Measurements from ENCODE around the gene RBMXL3.

The RBMXL3 gene

GRCh38 chrX:115233497-115234455 lies 44.6 kb downstream of the RBMXL3 start, which contains the start of gene LRCH2:
Gene LRCH2, minus strand, starts transcription at chrX:115234096. Its CDS starts 55 bp downstream, at chrX:115234041.
- no peak within 1 kb of the TSS for H3K4me2 ChIP-seq (ENCODE audit: low read length)
- H3K27ac ChIP-seq (ENCODE audit: low read depth, low read length, poor library complexity, severe bottlenecking): no peak within 1 kb of the TSS
- H3K4me3 ChIP-seq (ENCODE audit: low read depth, low read length, poor library complexity, severe bottlenecking): no peak within 1 kb of the TSS

GRCh38 chrX:115234461-115234860 lies 45.3 kb downstream of the RBMXL3 start:
- H3K9ac ChIP-seq (ENCODE audit: low read length): no peak overlapping the region
- no peaks in the 10 kb centered on the region for H3K27me3 ChIP-seq (ENCODE audit: insufficient read depth, low read length)
- H3K9me3 ChIP-seq (ENCODE audit: low read length): no peaks in the 10 kb centered on the region
- H3K9me2 ChIP-seq (ENCODE audit: low read depth, low read length): no peaks in the 10 kb centered on the region
- no peaks in the 10 kb centered on the region for H3K4me1 ChIP-seq (ENCODE audit: insufficient read depth, low read length, severe bottlenecking)
- no peaks in the 10 kb centered on the region for H3K36me3 ChIP-seq (ENCODE audit: insufficient read depth, low read length)
- H3K79me2 ChIP-seq (ENCODE audit: insufficient read depth, low read length): no peaks in the 10 kb centered on the region
- TF ChIP-seq EZH2 (IDR thresholded peaks at IDR 0.05; ENCODE audit: borderline replicate concordance, low read length) (no peak), CTCF (IDR thresholded peaks at IDR 0.05; ENCODE audit: low read length) (no peak)
- no peaks in the 10 kb centered on the region for H4K20me1 ChIP-seq (ENCODE audit: insufficient read depth, low read length)
- H2AFZ ChIP-seq (ENCODE audit: low read length): no peak overlapping the region
- no peak overlapping the region for H3K4me2 ChIP-seq (ENCODE audit: low read length)
- H3K27ac ChIP-seq (ENCODE audit: low read depth, low read length, poor library complexity, severe bottlenecking): no peak overlapping the region
- no peaks in the 10 kb centered on the region for H3F3A ChIP-seq (ENCODE audit: insufficient read depth, low read length)
- no peak overlapping the region for H3K4me3 ChIP-seq (ENCODE audit: low read depth, low read length, poor library complexity, severe bottlenecking)

More at GRCh38 chrX:115233497-115234455, 44.6 kb downstream of the RBMXL3 start, which contains the start of gene LRCH2:
- TF ChIP-seq EZH2 (IDR thresholded peaks at IDR 0.05; ENCODE audit: borderline replicate concordance, low read length) (no peak), CTCF (IDR thresholded peaks at IDR 0.05; ENCODE audit: low read length) (no peak)
- Histone ChIP-seq H3K27me3 (ENCODE audit: insufficient read depth, low read length) (no peaks in the 10 kb centered on the region), H3K36me3 (ENCODE audit: insufficient read depth, low read length) (no peaks in the 10 kb centered on the region), H3K9ac (ENCODE audit: low read length) (no peak within 1 kb of the TSS), H2AFZ (ENCODE audit: low read length) (no peak within 1 kb of the TSS), H3K9me3 (ENCODE audit: low read length) (no peaks in the 10 kb centered on the region), H3K4me1 (ENCODE audit: insufficient read depth, low read length, severe bottlenecking) (no peaks in the 10 kb centered on the region), H4K20me1 (ENCODE audit: insufficient read depth, low read length) (no peaks in the 10 kb centered on the region), H3K9me2 (ENCODE audit: low read depth, low read length) (no peaks in the 10 kb centered on the region), H3F3A (ENCODE audit: insufficient read depth, low read length) (no peaks in the 10 kb centered on the region), H3K79me2 (ENCODE audit: insufficient read depth, low read length) (no peaks in the 10 kb centered on the region)

- H2AFZ ChIP-seq (ENCODE audit: low read length): no peak overlapping the region
- no peaks in the 10 kb centered on the region for H3K9me2 ChIP-seq (ENCODE audit: low read depth, low read length)
- H3F3A ChIP-seq (ENCODE audit: insufficient read depth, low read length): no peaks in the 10 kb centered on the region
- TF ChIP-seq EZH2 (IDR thresholded peaks at IDR 0.05; ENCODE audit: borderline replicate concordance, low read length) (no peak), CTCF (IDR thresholded peaks at IDR 0.05; ENCODE audit: low read length) (no peak)
- no peaks in the 10 kb centered on the region for H3K27me3 ChIP-seq (ENCODE audit: insufficient read depth, low read length)
- H3K4me3 ChIP-seq (ENCODE audit: low read depth, low read length, poor library complexity, severe bottlenecking): no peak overlapping the region
- no peak overlapping the region for H3K27ac ChIP-seq (ENCODE audit: low read depth, low read length, poor library complexity, severe bottlenecking)
- H3K4me1 ChIP-seq (ENCODE audit: insufficient read depth, low read length, severe bottlenecking): no peaks in the 10 kb centered on the region
- no peaks in the 10 kb centered on the region for H3K9me3 ChIP-seq (ENCODE audit: low read length)
- H3K79me2 ChIP-seq (ENCODE audit: insufficient read depth, low read length): no peaks in the 10 kb centered on the region
- no peaks in the 10 kb centered on the region for H4K20me1 ChIP-seq (ENCODE audit: insufficient read depth, low read length)
- H3K36me3 ChIP-seq (ENCODE audit: insufficient read depth, low read length): no peaks in the 10 kb centered on the region
- no peak overlapping the region for H3K4me2 ChIP-seq (ENCODE audit: low read length)
- no peak overlapping the region for H3K9ac ChIP-seq (ENCODE audit: low read length)
These were observed 47.4 kb downstream of the RBMXL3 start for GRCh38 chrX:115236560-115236959.
